GM23248 (cell line): ENCODE measurements around the gene SYMPK. TPM values are rescaled to one million over a fixed set of nuclear protein-coding genes. Genes with fewer than 3 reads are reported as not detected.

Experiments used
- DNase-seq: peaks from one replicate; pipeline ENCODE4 v3.0.0-alpha.2; 2015
- H2AFZ ChIP-seq: fragments of 200-600 bp; sonication (generic); 2 replicates; pipeline ENCODE4 v1.6.1; 2016; ENCODE audit warnings: antibody characterized with exemption
- H3F3A ChIP-seq: fragments of 200-600 bp; sonication (generic); 2 replicates; pipeline ENCODE4 v1.6.1; 2016; ENCODE audit warnings: mild to moderate bottlenecking, antibody characterized with exemption, mixed run types; ENCODE audit not compliant: insufficient read depth
- H3K27ac ChIP-seq: fragments of 200-600 bp; sonication (generic); 2 replicates; pipeline ENCODE4 v1.5.1; 2016; ENCODE audit warnings: mild to moderate bottlenecking
- H3K27me3 ChIP-seq: fragments of 200-600 bp; sonication (generic); replicated peaks from 2 replicates; pipeline ENCODE4 v1.6.1; 2016; ENCODE audit warnings: mild to moderate bottlenecking; ENCODE audit not compliant: insufficient read depth
- H3K36me3 ChIP-seq: fragments of 200-600 bp; sonication (generic); 2 replicates; pipeline ENCODE4 v1.6.1; 2016; ENCODE audit warnings: low read depth, mild to moderate bottlenecking
- H3K4me1 ChIP-seq: fragments of 200-600 bp; sonication (generic); 2 replicates; pipeline ENCODE4 v1.6.1; 2016; ENCODE audit warnings: mild to moderate bottlenecking; ENCODE audit not compliant: insufficient read depth
- H3K4me2 ChIP-seq: fragments of 200-600 bp; sonication (generic); one replicate; pipeline ENCODE4 v1.6.1; 2016; ENCODE audit warnings: mild to moderate bottlenecking; ENCODE audit not compliant: unreplicated experiment
- H3K4me3 ChIP-seq: fragments of 200-600 bp; sonication (generic); 2 replicates; pipeline ENCODE4 v1.5.1; 2016; ENCODE audit warnings: mild to moderate bottlenecking
- H3K79me2 ChIP-seq: fragments of 200-600 bp; sonication (generic); 2 replicates; pipeline ENCODE4 v1.6.1; 2016; ENCODE audit warnings: mild to moderate bottlenecking; ENCODE audit not compliant: insufficient read depth
- H3K9ac ChIP-seq: fragments of 200-600 bp; sonication (generic); 2 replicates; pipeline ENCODE4 v1.6.1; 2016; ENCODE audit warnings: mild to moderate bottlenecking
- H3K9me2 ChIP-seq: fragments of 200-600 bp; sonication (generic); 2 replicates; pipeline ENCODE4 v1.6.1; 2016; ENCODE audit warnings: mixed run types, mild to moderate bottlenecking, moderate library complexity; ENCODE audit not compliant: insufficient read depth
- H3K9me3 ChIP-seq: fragments of 200-600 bp; sonication (generic); one replicate; pipeline ENCODE4 v1.6.1; 2017; ENCODE audit warnings: low read depth
- H4K20me1 ChIP-seq: fragments of 200-600 bp; sonication (generic); 2 replicates; pipeline ENCODE4 v1.6.0; 2016; ENCODE audit not compliant: insufficient read depth
- EZH2 ChIP-seq: fragments of 200-600 bp; sonication (generic); IDR thresholded peaks from 2 replicates; pipeline ENCODE4 v1.6.1; 2018; ENCODE audit warnings: antibody characterized with exemption, mild to moderate bottlenecking; ENCODE audit not compliant: insufficient read depth, poor library complexity, severe bottlenecking
- EZH2phosphoT487 ChIP-seq: fragments of 200-600 bp; sonication (generic); IDR thresholded peaks from 2 replicates; pipeline ENCODE4 v1.6.1; 2018; ENCODE audit warnings: antibody characterized with exemption, moderate library complexity, mild to moderate bottlenecking, low read depth; ENCODE audit not compliant: insufficient read depth
- WGBS, 2 experiments: methylation state at CpG; one replicate each; pipeline ENCODE4 v1.1.6; 2015 to 2017; ENCODE audit warnings: low lambda C conversion rate in 2 of 2, low coverage in 1 of 2; ENCODE audit errors: missing lambda C conversion rate in 2 of 2; 5-methylcytosine and 5-hydroxymethylcytosine counted together
- in situ Hi-C: fragments of 300-500 bp; cut with MboI; formaldehyde crosslinking; loops from 2 replicates; pipeline ENCODE4 v1.15.0; 2020
- polyA plus RNA-seq: library from polyadenylated mRNA; unstranded; fragments of >200 nt; fragmentation: Nextera tagmentation; extraction: Ambion mirVana; gene quantifications from 2 replicates; pipeline ENCODE4 v1.2.1, GENCODE V29; 2016
- total RNA-seq: library from RNA; depleted of rRNA; stranded (reverse); fragments of >200 nt; shearing (Covaris generic); gene quantifications from 2 replicates; pipeline ENCODE4 v1.2.3, GENCODE V29; 2014

Gene SYMPK
- total and polyA plus RNA-seq, 2 experiments from 2014 or later, result 17.8 to 28.1 TPM

GRCh38 chr19:45862271-45862563, 730 bp downstream of the SYMPK start:
- Histone ChIP-seq H3K4me1 (peaks cover 10% of the 10 kb centered on the region; the same call in 1 of the 2 replicates), H2AFZ (peak overlapping the region; percentile 81), H3K27ac (peak overlapping the region; percentile 84), H3K9me3 (no peaks in the 10 kb centered on the region), H3K9ac (peak overlapping the region; percentile 88), H3K27me3 (peaks cover 27% of the 10 kb centered on the region), H3K9me2 (no peaks in the 10 kb centered on the region), H3K4me3 (peak overlapping the region; percentile 96), H3K79me2 (peaks cover 54% of the 10 kb centered on the region), H4K20me1 (no peaks in the 10 kb centered on the region), H3K4me2 (peak overlapping the region; percentile 95), H3K36me3 (peaks cover 10% of the 10 kb centered on the region; the same call in 1 of the 2 replicates), H3F3A (peaks cover 10% of the 10 kb centered on the region; the same call in 1 of the 2 replicates)
- DNase-seq, result no peak
- TF ChIP-seq EZH2phosphoT487, result no peak
- TF ChIP-seq EZH2, result no peak
- 1 to 3% methylated on average over 11 of the region's 11 CpGs for WGBS, 2 experiments
- in situ Hi-C loops, result no loop called here

- Histone ChIP-seq H3K4me1 (peaks cover 10% of the 10 kb centered on the region; the same call in 1 of the 2 replicates), H3K4me3 (no peak overlapping the region), H3K27ac (no peak overlapping the region), H3K9me3 (no peaks in the 10 kb centered on the region), H3K79me2 (peaks cover 70% of the 10 kb centered on the region), H3F3A (peaks cover 10% of the 10 kb centered on the region; the same call in 1 of the 2 replicates), H4K20me1 (no peaks in the 10 kb centered on the region), H3K36me3 (peaks cover 10% of the 10 kb centered on the region; the same call in 1 of the 2 replicates), H2AFZ (no peak overlapping the region), H3K27me3 (peaks cover 18% of the 10 kb centered on the region; the same call in 1 of the 2 replicates), H3K9ac (no peak overlapping the region), H3K4me2 (no peak overlapping the region), H3K9me2 (no peaks in the 10 kb centered on the region)
- no peak for TF ChIP-seq EZH2phosphoT487
- no peak for TF ChIP-seq EZH2
- in situ Hi-C loops, result no loop called here
- DNase-seq, result no peak
- 84% methylated on average over 15 of the region's 15 CpGs for WGBS, 2 experiments
Observed at GRCh38 chr19:45860359-45861259, 2.3 kb downstream of the SYMPK start.

- Histone ChIP-seq H3K27me3 (no peaks in the 10 kb centered on the region), H3K9ac (no peak overlapping the region), H3K9me2 (no peaks in the 10 kb centered on the region), H3K4me1 (no peaks in the 10 kb centered on the region), H3K9me3 (no peaks in the 10 kb centered on the region), H3K4me3 (no peak overlapping the region), H3F3A (no peaks in the 10 kb centered on the region), H3K79me2 (peaks cover 49% of the 10 kb centered on the region), H3K27ac (no peak overlapping the region), H3K4me2 (no peak overlapping the region), H2AFZ (no peak overlapping the region), H4K20me1 (no peaks in the 10 kb centered on the region), H3K36me3 (peaks cover 15% of the 10 kb centered on the region)
- 93 to 95% methylated on average over 16 of the region's 16 CpGs for WGBS, 2 experiments
- no peak for DNase-seq
- no peak for TF ChIP-seq EZH2
- no peak for TF ChIP-seq EZH2phosphoT487
- in situ Hi-C loops, result no loop called here
Observed at GRCh38 chr19:45854167-45854778, 8.7 kb downstream of the SYMPK start.

- Histone ChIP-seq H3K4me1 (no peaks in the 10 kb centered on the region), H3K27me3 (no peaks in the 10 kb centered on the region), H3K9me3 (no peaks in the 10 kb centered on the region), H3K9me2 (no peaks in the 10 kb centered on the region), H3K79me2 (peaks cover 37% of the 10 kb centered on the region), H3K4me3 (no peak overlapping the region), H2AFZ (no peak overlapping the region), H3F3A (no peaks in the 10 kb centered on the region), H3K4me2 (no peak overlapping the region), H3K9ac (no peak overlapping the region), H4K20me1 (no peaks in the 10 kb centered on the region), H3K27ac (no peak overlapping the region), H3K36me3 (peaks cover 21% of the 10 kb centered on the region)
- 68 to 72% methylated on average over 7 of the region's 7 CpGs for WGBS, 2 experiments
- TF ChIP-seq EZH2phosphoT487, result no peak
- TF ChIP-seq EZH2, result no peak
- in situ Hi-C loops, result no loop called here
- no peak for DNase-seq
Observed at GRCh38 chr19:45852983-45853382, 10.0 kb downstream of the SYMPK start.
